ELR (cell line): Measurements from ENCODE around the gene IPCEF1.
"Not testable (repeated sequence)": the region's sequence is repeated elsewhere in the genome, so short reads cannot be mapped to it uniquely, and the experiment has no call there.

Source experiments
- DNase-seq: peaks from one replicate; pipeline ENCODE4 v3.0.0-alpha.2; 2015; ENCODE audit warnings: low read depth

Gene IPCEF1

DNA sequence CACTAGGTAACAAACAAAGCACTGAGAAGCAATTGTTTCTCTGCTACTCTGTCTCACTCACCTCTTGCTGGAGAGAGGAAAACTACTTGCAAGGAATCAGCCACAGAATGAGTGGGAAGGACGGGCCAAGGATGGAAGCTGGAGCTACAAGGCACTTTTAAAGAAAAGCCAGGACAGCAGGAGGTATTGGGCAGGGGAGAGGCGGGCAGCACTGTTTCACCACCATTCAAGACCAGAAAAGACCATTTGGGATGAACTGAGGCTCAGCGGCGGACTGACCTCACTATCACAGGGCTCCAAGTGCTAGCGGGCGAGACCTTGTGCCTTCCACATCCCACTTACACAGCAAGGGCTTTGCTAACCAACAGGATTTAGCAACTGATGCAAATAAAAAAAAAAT lies 137.4 kb downstream of the IPCEF1 start:
- DNase-seq, result no peak

DNA sequence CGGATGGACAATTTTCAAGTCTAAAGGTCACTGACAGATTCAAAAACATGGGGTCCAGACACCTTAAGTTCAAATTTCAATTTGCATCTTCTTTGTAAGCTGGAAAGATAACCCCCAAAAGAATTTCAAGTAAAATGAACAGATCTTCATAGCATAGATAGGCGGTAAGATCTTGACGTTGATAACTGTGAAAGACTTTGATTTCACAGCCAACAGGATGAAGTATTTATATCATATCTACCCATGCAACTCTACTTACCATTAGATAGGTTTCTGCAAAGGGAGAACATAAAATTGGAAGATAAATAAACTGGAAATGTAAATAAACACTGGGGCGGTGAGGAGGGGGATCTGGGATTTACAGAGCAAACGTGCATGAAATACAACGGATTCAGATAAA lies 137.8 kb downstream of the IPCEF1 start:
- no peak for DNase-seq

DNA sequence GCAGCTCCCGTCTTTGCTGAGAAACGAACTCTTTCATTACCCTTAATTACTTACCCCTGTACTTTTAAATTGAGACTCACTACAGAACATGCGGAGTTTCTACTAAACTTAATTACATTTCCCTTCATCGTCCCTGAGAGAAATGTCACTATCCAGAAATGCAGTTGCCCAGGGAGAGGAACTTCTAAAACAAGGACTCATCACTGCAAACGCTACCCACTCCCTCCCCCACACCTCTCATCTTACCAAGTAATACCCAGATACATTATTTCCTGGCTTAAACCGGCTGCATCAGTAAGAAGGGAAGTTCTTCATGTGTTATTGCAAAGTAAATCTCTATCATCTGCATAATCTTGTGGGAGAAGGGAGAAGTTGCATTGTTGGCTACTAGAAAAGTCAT lies 138.3 kb downstream of the IPCEF1 start:
- no peak for DNase-seq

DNA sequence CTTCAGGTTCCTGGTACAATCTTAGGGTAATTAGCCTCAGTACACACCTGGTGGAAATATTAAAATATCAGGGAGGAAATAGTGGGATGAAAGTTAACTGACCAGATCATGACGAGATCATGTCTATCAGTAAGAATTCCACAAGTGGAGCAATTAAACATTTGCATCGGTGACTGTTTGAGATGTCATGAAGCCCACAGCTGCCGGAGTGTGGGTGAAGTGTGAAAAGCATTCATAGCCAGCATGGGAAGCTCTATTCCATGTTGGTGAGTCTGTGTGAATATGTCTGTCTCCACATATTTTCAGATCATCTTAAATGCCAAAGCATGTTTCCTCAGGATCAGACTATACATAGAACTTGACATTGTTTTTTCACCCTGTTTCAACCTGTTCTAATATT lies 142.8 kb downstream of the IPCEF1 start:
- no peak for DNase-seq

DNA sequence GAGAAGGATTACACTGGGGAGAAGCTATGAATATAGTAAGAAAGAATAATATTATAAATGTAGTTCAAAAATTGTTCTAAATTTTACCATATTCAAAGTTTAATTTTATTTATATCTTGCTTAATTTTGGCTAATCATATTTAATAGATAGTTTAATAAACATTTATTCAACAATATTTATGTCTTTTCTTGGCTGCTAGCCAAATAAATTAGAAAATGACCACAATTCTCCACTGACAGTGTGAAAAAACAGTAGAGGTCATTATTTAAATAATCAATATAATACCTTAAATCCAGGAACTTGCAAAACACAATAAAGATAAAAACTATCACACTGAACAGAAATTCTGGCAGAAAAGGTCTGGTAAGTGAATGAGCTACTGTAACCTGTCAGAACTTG lies 145.9 kb downstream of the IPCEF1 start:
- DNase-seq, result no peak

DNA sequence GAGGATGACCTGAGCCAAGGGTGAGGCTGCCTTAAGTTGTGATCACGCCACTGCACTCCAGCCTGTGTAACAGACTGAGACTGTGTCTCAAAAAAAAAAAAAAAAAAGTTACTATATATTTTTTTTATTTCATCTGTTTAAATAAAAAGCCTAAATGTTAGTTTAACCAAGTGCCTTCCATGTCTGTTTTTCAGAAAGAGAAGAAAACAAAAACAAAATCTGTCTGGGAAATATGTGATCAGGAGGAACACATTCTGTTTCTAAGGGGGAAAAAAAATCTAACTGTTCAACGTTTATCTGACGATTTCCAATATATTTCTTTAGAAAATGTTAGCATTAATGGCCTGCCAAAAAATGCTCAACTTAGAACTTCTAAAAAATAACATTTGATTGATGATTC lies 147.0 kb downstream of the IPCEF1 start:
- DNase-seq, result no peak

DNA sequence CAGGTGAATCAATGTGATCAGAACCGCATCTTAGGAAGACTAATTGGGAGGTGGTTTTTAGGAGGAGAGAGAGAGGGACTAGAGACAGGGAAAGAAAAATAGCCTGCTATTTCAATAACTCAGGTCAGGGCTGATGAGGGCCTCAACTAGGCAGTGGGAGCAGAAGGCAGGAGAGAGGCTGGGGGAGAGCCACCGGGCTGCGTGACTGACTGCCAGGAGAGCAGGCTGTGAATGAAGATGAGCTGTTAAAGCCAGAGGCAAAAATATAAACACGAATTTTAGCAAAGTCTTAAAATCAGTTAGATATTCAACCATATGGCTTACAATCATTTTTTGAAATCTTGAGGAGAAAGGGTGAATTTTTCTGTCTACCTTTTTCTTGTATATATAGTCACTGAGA lies 149.6 kb downstream of the IPCEF1 start:
- no peak for DNase-seq

DNA sequence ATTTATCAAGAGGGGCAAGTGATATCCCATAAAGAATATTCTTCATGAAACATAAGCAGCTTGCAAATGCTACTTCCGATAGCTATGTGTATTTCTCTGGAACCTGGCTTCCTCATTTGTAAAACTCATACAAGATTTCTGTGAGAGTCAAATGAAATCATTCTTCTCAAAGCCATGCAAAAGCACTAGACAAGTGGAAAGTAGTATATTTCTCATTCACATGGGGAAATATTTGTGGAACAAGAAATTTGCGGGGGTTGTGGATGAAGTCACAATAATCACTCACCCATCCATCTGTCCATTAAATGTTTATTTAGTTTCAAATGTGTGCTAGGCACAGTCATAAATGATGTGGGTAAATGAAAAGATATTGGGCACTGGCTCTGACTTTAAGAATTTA lies 150.5 kb downstream of the IPCEF1 start:
- DNase-seq, result no peak

DNA sequence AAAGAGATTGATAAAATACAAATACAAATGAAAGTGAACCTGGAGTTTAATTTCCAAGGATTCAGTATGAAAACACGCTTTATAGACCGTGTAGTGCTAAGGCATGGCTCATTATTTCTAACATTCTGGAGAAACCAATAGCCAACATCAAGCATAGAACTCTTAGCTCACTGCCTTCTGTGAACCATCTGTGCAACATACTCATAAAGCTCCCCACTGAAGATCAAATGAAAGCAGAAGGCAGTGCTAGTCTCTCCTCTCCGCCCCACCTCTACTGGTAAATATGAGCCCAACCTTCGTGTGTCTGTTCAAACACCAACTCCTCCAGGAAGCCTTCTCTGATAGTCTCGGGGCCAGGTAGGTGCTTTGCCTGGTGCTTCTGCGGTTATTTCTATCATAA lies 153.6 kb downstream of the IPCEF1 start:
- DNase-seq, result no peak

DNA sequence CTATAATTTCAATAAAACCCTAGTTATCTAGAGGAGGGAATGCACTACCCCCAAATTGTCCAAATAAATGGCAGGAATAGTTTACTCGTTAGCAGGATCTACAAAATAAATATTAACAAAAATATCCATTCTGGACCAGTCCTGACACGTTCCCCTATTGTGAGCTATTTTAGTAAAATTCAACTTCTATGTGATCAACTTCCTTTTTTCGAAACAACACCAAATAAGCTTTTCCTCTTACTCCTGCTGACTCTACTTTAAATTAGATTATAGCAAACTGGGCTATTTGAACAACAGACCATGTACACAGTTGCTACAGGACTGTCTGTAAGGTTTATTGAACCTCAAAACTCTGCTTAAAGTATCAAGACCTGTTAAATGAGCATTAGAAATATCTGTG lies 154.3 kb downstream of the IPCEF1 start:
- no peak for DNase-seq

DNA sequence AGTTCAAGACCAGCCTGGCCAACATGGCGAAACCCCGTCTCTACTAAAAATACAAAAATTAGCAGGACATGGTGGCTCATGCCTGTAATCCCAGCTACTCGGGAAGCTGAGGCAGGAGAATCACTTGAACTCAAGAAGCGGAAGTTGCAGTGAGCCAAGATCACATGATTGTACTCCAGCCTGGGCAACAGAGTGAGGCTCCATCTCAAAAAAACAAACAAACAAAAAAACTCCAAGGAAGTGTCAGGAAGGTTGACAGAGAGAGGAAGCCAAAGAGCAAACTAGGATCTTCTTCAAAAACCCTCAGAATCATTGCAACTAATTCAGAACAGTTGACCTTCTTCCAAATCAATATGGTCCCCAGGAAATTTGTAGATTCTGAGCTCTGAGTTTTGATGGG lies 154.9 kb downstream of the IPCEF1 start:
- not testable (repeated sequence) for DNase-seq

DNA sequence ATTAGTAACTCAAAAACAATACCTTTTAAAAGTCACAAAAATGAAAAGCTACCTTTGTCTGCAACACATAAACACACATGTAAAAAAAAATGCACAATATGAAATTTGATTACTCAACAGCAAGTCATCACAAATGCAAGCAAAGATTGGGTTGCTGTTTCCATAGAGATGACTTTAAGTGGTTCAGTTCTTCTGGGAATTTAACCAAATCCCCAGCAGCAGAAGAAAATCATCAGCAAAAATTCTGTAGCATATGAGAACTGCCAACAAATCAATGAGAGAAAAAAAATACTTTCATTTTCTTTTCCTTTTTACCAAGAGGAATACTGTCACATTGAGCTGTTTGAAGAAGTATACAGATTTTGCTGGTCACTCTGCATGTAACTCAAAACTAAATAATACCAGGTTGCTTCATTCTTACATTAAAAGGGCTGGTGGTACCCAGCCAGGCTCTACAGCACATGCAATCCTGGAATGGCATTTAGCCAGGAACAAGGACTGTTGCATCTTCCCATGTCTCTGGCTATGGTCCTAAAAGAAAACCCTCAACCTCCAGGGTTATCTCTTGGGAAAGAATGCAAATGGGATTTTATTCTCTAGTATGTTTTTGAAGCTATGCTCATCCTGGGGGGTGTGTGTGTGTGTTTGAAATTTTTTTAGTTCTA lies 159.3 kb downstream of the IPCEF1 start:
- DNase-seq, result peak; percentile 37

DNA sequence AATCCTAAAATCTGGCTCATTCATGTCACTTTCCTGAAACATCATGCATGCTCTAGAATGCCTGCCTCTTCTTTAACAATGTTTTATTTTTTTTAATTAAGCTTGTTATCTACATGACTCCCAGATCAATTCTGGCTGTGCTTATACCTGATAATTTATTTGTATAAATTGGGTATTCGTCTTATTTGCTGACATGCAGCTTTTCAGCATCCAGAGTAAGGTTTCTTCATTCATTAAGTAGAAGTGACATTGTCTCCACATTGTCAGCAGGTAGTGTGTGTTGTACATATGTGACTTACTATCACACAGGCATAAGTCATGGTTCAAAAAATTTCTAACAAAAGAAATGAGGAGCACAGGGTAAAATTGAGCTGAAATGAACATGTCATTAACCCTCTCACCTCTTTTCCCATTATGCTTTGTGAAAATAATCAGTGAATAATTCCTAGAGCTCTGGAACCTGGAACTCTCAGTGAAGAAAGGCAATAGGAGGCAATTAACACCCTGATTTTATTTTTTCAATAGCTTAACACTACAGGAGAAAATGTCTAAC lies 160.2 kb downstream of the IPCEF1 start:
- no peak for DNase-seq

DNA sequence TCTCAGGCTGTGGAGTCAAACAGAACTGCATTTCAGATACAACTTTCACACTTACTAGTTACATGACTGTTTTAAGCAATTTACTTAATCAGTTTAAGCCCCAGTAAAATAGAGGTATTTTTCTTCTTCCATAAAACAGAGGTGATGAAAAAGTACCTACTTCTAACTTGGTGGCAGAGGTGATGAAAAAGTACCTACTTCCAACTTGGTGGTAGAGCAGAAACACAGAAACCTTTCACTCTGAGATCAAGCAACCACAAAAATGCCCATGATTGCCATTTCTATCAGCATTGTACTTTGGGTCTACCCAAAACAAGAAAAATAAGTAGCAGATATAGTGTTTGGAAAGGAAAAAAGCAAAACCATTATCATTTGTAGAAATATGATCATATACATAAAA lies 168.9 kb downstream of the IPCEF1 start:
- DNase-seq, result no peak

DNA sequence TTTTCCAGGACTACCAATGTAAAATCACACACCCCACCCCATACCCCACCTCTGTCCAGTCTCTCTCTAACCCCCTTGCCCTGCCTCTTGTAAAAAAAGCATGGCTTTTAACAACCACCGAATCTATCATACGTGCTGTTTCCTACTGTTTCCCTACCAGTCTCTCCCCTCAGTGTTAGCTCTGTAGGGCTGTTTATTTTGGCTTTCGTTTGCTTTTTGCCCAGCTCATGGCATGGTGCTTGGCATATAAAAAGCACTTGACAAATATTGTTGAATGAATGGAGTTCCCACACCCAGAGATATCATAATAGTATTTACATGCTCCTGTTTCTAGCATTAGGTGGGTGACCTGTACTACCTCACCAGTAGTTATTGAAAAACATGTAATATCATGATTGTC lies 169.4 kb downstream of the IPCEF1 start:
- no peak for DNase-seq

DNA sequence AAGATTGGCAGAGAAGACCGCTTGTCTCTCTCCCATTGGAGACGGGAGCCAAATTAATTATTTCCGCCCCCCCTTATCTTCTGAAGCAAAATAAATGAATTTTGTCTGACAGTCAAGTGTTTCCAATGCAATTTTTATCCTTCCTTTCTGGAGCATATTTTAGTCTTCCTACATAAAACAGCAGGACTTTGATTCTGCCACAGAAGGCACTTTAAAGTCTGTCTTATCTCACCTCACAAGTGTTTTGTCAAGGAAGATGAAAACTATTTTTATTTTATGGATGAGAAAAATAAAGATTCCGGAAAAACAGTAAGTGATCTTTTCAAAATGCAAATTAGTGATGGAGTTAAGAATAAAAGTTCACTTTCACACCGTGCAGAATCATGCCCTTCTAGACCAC lies 177.2 kb downstream of the IPCEF1 start:
- DNase-seq, result no peak

DNA sequence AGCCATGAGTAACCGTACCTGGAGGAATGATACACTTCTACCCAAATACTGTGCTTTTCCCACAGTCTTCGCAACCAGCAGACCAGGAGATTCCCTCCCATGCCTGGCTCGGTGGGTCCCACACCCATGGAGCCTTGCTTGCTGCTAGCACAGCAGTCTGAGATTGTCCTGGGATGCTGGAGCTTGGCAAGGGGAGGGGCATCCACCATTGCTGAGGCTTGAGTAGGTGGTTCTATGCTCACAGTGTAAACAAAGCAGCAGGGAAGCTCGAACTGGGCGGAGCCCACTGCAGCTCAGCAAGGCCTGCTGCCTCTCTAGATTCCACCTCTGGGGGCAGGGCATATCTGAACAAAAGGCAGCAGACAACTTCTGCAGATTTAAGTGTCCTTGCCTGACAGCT lies 184.2 kb downstream of the IPCEF1 start:
- DNase-seq, result not testable (repeated sequence)

DNA sequence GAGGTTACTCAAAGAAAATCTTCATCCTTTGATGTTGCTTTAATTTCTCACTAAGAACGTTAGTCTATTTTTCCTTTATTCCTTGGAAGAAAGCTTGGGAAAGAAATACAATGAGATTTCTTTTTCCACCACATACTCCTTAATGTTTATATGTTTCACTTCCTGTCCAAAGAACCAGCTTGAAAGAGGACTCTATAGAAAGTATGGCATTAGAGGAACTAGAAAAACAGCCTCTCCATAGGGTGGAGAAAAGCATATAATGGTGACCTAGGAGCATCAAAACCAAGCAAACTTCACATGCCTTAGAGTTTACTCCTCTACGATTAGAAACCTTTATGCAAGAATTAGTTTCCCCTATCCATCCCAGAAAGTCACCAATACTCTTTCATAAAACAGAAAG lies 186.5 kb downstream of the IPCEF1 start:
- no peak for DNase-seq

DNA sequence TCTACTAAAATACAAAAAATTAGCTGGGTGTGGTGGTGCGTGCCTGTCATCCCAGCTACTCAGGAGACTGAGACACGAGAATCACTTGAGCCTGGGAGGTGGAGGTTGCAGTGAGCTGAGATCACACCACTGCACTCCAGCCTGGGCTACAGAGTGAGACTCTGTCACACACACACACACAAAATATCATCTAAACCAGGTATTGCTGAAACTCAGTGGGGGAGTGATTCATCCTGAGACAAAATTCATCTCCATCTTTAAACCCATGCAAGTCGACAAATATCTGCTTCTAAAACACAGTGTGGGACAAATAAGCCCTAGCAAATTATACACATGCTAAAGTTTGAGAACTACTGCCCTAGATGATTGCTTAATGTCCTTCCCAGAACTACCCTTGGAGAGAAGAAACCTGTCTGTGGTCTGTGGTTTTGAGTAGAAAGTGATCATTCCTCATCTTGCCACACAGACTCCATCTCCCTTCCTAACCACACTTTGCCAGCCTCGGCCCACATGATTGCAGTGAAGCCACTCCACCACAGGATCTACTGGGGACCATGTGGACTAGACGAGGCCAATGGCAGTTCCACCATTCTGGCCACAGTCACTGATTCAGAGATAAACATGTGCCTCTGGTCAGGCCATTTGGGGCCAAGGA lies 187.3 kb downstream of the IPCEF1 start:
- no peak for DNase-seq

DNA sequence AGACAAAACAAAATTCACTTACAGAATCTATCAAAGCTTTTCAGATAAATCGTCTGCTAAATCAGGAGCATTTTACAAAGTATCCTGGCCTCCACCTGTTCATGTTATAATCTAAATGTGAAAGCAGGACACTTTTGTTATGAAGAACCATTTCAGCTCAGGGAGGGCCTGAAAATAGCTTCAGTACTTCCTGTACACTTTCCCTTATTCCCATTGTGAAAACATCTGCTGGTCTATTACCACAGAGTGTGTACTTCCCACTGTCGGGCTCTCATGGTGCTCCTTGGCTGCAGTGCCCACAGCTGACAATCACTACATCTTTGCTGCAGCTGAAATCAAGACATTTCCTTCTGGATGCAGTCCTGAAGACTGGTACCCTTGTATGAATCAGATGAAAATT lies 189.5 kb downstream of the IPCEF1 start:
- no peak for DNase-seq

DNA sequence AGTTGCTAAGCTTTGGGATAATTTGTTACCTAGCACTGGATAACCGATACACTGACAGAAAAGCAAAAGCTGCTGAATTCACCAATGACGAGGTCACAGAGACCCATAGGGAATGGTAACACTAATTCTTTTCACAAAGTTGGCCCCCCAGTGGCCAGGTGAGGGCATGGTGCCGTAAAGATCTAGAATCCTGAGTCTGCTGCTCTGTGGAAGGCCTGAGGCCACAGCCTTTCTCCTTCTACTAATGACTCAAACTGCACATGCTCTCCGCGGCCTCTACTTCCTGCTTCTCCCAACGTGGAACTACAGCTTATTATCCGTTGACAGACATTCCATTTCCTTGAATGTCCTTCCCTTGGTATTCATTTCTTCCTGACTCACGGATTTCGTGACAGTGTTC lies 190.5 kb downstream of the IPCEF1 start:
- no peak for DNase-seq

DNA sequence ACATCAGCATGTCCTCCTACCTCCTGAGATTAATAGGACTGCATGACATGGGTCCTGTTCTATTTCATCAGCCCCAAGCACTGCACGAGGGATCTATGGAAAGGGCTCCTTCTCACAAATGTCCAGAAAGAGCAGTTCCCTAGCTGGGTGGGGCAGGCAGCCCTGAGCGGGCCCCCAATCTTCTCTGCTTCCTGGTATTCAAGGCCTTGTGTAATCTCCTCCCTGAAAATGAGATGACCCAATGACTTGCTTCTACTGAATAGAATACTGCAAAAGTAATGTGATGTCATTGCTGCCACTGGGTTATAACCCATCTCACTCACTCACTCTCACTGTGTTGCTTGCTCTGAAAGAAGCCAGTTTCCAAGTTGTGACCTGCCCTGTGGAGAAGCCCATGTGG lies 191.1 kb downstream of the IPCEF1 start:
- DNase-seq, result no peak

DNA sequence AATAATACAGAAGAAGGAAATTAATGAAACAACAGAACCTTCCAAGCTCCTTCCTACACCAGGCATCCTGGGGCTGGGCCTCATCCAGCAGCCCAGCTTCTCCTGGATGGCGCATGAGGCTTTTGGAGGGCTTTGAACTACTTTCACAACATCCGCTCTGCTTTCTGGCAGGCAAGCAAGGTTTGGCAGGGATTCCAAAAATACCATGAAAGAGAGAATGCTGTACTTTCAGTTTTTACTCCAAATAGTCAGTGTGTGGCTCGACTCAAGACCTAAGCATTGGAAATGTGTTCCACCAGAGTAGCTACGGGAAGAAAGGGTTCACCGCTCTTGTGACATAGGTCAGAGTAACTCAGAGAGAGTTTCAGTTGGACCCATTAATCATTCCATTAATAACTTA lies 192.2 kb downstream of the IPCEF1 start:
- no peak for DNase-seq

DNA sequence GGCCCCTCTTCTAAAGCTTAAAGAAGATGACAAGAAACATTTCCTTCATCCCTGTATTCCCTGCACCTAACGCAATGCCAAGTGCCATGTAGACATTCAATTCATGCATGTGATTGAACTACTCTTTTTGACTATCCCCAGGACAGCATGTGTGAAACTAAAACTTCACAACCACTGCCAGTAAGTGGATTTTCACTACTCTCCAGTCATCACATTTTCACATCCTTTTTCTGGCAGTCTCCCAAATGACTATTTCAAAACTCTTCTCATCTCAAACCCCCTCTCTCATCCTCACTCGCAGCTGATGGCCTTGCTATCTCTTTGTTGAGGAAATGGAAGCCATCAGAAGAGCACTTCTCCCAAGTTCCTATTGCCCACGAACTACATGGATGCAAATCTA lies 194.9 kb downstream of the IPCEF1 start:
- no peak for DNase-seq
